ENCODE measurements around the gene GNB3.

GRCh38 chr12:6833189-6833890 lies 7.4 kb upstream of the GNB3 start:
- no peak for TF ChIP-seq CTCF (conservative IDR thresholded peaks at IDR 0.05; ENCODE audit: low read depth, low read length)
- TF ChIP-seq EZH2 (IDR thresholded peaks at IDR 0.05; ENCODE audit: borderline replicate concordance, low read depth, low read length, poor library complexity, severe bottlenecking) = no peak

Measured in A673 (cell line).